ENCODE measurements around the gene PCDH9. TPM values are rescaled to one million over a fixed set of nuclear protein-coding genes. Genes with fewer than 3 reads are reported as not detected.

PCDH9 gene
- total RNA-seq, 1 donor from 2014 or later = 5.1 TPM

DNA sequence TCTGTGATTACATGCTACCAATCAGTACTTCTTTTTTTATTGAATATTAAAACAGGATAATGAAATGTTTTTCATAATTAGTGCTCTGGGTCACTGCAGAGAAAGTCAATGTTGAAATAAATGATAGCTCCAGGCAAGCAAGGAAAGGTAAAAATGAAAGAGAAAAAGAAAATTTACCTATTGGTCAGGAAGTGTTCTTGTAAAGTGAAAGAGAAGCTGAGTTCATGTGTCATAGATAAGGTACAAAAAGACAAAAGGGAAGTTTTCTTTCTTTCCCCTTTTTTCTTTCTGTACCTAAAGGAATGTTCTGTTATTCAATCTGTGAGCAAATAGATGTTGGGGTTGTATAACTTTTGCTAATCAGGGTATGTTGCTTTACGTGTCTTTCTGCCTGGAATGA is 197.0 kb downstream of the PCDH9 start:
- intact Hi-C loops (cut with DNase I) = no loop called here
- H3K9me3 ChIP-seq = no peaks in the 10 kb centered on the region
- no peaks in the 10 kb centered on the region for H3K27me3 ChIP-seq
- H3K4me1 ChIP-seq = no peaks in the 10 kb centered on the region
- no peak overlapping the region for H3K27ac ChIP-seq
- no peaks in the 10 kb centered on the region for H3K36me3 ChIP-seq
- ATAC-seq = no peak
- TF ChIP-seq, protein P1, sequence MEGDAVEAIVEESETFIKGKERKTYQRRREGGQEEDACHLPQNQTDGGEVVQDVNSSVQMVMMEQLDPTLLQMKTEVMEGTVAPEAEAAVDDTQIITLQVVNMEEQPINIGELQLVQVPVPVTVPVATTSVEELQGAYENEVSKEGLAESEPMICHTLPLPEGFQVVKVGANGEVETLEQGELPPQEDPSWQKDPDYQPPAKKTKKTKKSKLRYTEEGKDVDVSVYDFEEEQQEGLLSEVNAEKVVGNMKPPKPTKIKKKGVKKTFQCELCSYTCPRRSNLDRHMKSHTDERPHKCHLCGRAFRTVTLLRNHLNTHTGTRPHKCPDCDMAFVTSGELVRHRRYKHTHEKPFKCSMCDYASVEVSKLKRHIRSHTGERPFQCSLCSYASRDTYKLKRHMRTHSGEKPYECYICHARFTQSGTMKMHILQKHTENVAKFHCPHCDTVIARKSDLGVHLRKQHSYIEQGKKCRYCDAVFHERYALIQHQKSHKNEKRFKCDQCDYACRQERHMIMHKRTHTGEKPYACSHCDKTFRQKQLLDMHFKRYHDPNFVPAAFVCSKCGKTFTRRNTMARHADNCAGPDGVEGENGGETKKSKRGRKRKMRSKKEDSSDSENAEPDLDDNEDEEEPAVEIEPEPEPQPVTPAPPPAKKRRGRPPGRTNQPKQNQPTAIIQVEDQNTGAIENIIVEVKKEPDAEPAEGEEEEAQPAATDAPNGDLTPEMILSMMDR (IDR thresholded peaks at IDR 0.05) = no peak
- no peak overlapping the region for H3K4me3 ChIP-seq
- DNase-seq = no peak

DNA sequence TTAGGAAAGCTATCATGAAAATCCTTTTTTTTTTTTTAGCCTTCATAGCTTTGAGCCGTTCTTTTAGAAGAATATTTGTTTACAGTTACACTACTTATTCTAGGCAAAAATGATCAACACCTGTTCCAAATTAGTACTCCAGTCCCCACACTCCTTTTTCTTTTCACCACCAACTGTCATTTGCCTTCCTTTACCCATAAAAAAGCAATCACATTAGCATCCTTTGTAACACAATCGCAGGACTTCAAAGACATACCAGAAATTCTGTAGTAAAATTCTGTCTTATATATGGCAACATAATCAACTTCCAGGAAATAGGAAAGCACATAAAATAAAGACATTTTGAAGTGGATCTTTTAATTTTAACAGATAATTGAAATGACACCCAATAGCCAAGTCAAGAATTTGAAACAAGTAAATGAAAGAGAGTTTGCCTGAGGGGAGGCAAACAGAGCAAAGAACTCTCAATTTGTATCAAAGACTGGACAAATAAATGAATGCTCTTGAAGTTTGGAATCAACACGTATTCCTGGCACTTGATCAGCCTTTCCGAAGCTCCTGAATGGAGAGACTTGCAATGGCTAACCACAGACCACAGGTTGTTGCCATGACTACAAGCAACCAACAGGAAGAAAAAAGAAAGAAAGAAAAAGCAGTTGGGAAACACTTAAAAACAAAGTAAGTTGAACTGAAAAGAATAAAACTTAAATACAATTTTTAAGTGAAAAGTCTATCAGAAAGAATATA is 206.8 kb downstream of the PCDH9 start:
- H3K27me3 ChIP-seq = no peaks in the 10 kb centered on the region
- intact Hi-C loops (cut with DNase I) = no loop called here
- peak; percentile 41 for ATAC-seq
- TF ChIP-seq, protein P1 (IDR thresholded peaks at IDR 0.05) = no peak
- no peak overlapping the region for H3K27ac ChIP-seq
- no peak overlapping the region for H3K4me3 ChIP-seq
- no peak for DNase-seq
- H3K4me1 ChIP-seq = no peaks in the 10 kb centered on the region
- H3K9me3 ChIP-seq = no peaks in the 10 kb centered on the region
- H3K36me3 ChIP-seq = no peaks in the 10 kb centered on the region

DNA sequence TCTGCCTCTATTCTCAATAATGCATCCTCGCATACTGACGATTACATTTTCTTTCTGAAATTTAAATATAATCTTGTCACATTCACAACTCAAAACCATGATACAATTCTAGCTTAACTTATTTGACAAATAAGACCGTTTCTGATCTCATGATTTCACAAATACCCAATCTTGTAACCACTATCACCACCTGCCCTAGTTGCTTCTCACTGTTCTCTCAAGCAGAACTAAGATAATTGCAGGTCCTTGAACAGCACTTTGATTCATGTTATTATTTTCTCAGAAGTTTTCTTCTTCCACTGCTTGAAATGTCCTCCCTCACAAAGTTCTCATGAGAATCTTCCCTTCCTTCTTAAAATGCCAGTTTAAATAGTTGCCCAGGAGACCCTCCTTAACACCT is 211.4 kb downstream of the PCDH9 start:
- Histone ChIP-seq H3K4me3 (no peak overlapping the region), H3K27me3 (no peaks in the 10 kb centered on the region), H3K9me3 (no peaks in the 10 kb centered on the region), H3K27ac (no peak overlapping the region), H3K36me3 (no peaks in the 10 kb centered on the region), H3K4me1 (no peaks in the 10 kb centered on the region)
- TF ChIP-seq, protein P1 (IDR thresholded peaks at IDR 0.05) = no peak
- intact Hi-C loops (cut with DNase I) = no loop called here
- ATAC-seq = no peak
- DNase-seq = no peak

DNA sequence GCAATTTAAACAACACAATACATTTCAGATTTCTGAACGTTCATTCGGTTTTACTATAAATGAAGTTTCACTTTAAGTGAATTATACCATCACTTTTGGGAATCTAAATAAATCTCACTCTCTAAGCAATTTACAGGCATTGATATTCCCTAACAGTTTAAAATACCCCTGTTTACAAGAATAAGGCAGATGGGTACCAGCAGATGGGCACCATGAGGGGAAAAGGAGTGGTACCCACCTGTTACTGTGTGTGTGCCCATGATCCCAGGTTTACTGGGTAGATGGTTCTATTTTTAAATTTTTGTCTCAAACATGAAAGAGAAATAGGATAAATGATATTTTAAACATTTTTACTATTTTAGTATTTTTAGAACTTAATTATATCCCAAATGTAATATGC is 212.9 kb downstream of the PCDH9 start:
- Histone ChIP-seq H3K9me3 (no peaks in the 10 kb centered on the region), H3K36me3 (no peaks in the 10 kb centered on the region), H3K4me3 (no peak overlapping the region), H3K27me3 (no peaks in the 10 kb centered on the region), H3K4me1 (no peaks in the 10 kb centered on the region), H3K27ac (no peak overlapping the region)
- DNase-seq (no peak), ATAC-seq (no peak)
- TF ChIP-seq, protein P1 (IDR thresholded peaks at IDR 0.05) = no peak
- intact Hi-C loops (cut with DNase I) = no loop called here

DNA sequence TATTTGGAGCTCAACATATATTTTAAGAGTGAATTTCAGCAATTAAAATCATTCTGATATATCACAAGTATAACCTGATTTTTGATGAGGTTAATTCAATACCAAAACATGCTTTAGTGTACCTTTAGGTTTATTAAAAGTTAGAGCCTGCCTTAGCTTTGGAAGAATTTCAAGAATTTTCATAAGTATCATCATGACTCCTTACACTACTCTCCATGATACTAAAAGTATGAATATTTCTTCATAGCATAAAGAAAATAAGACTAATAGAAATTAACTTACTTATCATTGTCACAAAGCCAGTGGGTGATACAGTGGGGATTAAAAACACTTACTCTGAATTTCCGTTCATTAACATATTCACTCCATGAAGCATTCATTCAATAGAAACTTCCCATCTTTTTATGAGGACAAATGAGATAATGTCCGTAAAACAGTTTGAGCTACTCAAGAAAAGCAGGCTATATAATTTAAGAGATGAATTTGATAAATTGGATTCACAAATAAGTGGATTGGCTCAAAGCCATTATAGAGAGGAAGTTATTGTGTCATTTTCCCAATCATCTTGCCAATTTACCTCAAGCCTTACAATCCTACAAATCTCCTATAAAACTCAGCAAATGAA is 214.0 kb downstream of the PCDH9 start:
- no peaks in the 10 kb centered on the region for H3K9me3 ChIP-seq
- intact Hi-C loops (cut with DNase I) = no loop called here
- no peak overlapping the region for H3K27ac ChIP-seq

More for the DNA sequence above, 214.0 kb downstream of the PCDH9 start:
- Histone ChIP-seq H3K4me3 (no peak overlapping the region), H3K36me3 (no peaks in the 10 kb centered on the region), H3K27me3 (no peaks in the 10 kb centered on the region), H3K4me1 (no peaks in the 10 kb centered on the region)
- TF ChIP-seq, protein P1 (IDR thresholded peaks at IDR 0.05) = no peak
- no peak for ATAC-seq
- no peak for DNase-seq
